Measurements from ENCODE around the gene NHERF2.
"Not testable (repeated sequence)": the region's sequence is repeated elsewhere in the genome, so short reads cannot be mapped to it uniquely, and the experiment has no call there.

NHERF2 gene

GRCh38 chr16:2007081-2007836 lies 19.4 kb upstream of the NHERF2 start:
- DNase-seq: no peak

DNA sequence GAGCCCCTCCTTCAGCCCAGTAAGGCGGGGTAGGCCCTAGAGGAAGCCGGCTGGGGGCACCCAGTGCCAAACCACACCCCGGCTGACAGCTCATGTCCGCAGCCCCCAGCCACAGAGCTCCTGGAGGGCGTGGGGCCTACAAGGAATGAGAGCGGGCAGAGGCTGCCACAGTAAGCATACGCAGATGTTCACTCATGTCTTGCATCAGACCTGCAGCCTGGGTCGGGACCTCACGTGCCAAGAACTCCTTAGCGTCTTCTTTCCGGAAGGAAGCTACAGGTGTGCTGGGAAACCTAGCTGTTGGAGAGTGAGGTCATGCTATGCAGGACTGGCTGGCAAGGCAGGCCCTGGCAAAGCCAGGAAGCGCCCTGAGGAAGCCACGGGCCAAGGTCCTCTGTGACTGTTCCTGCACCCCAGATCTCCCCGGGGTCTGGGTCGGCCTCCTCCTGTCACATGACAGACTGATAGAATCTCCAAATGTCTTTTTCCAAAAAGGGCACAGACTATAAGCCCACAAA lies 18.6 kb upstream of the NHERF2 start:
- DNase-seq: no peak

GRCh38 chr16:2008631-2009163 lies 18.0 kb upstream of the NHERF2 start:
- DNase-seq: no peak

GRCh38 chr16:2009164-2009711 lies 17.5 kb upstream of the NHERF2 start:
- no peak for DNase-seq

GRCh38 chr16:2009791-2010510 lies 16.8 kb upstream of the NHERF2 start, which contains the start of gene ZNF598:
TSS of gene ZNF598 (minus strand) at chr16:2009821.
- peak; percentile 58 to 69 for DNase-seq

DNA sequence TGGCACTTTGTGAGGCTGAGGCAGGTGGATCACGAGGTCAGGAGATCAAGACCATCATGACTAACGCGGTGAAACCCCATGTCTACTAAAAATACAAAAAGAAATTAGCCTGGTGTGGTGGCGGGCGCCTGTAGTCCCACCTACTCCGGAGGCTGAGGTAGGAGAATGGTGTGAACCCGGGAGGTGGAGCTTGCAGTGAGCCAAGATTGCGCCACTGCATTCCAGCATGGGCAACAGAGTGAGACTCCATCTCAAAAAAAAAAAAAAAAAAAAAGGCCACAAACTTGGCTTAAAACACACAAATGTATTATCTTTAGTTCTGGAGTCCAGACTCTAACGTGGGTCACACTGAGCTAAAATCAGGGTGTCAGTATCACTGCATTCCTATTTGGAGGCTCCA lies 15.0 kb upstream of the NHERF2 start:
- not testable (repeated sequence) for DNase-seq

DNA sequence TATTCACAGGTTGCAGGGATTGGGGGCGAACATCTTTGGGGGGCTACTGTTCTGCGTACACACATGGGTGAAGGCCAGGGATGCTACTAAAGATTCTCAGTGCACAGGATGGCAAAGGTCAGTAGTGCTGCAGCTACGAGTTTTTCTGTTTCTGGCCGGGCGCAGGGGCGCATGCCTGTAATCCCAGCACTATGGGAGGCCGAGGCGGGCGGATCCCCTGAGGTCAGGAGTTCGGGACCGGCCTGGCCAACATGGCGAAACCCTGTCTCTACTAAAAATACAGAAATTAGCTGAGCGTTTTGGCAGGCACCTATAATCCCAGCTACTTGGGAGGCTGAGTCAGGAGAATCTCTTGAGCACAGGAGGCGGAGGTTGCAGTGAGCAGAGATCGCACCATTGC lies 13.2 kb upstream of the NHERF2 start:
- DNase-seq: no peak

- DNase-seq: no peak
Observed at GRCh38 chr16:2015117-2015946, 11.4 kb upstream of the NHERF2 start.

DNA sequence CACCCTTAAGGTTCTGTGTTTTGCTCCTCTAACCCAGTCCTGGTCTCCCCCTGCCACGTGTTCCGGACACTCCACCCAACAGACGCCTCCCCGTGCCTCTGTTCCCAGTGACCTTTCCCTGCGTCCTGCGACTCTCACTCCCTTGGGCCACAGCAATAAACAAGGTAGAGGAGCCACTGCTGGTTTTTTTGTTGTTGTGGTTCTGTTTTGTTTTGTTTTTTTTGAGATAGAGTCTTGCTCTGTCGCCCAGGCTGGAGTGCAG lies 10.8 kb upstream of the NHERF2 start:
- DNase-seq: no peak

DNA sequence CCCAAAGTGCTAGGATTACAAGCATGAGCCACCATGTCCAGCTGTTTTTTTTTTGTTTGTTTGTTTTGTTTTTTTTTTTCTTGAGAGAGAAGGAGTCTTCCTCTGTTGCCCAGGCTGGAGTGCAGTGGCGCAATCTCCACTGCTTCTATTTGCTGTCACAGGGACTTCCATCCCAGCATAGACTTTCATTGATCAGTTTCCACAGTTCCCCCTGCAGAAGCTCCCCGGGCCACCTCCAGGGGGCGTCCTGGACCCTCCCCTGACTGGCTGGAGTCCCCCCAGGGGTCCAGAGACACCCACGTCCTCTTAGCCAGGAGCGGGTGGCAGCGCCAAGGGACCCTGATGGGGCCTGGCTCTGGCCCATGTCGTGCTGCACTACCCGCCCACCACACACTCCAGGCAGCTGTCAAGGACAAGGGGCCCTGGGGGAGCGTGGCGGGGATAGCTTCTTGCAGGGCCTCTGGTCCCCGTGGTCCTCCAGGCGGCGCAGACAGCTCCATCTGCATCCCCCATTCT lies 10.2 kb upstream of the NHERF2 start:
- DNase-seq: no peak

GRCh38 chr16:2019518-2019920 lies 7.2 kb upstream of the NHERF2 start, which contains the start of gene NPW:
TSS of gene NPW (plus strand) at chr16:2019785.
- DNase-seq: no peak

DNA sequence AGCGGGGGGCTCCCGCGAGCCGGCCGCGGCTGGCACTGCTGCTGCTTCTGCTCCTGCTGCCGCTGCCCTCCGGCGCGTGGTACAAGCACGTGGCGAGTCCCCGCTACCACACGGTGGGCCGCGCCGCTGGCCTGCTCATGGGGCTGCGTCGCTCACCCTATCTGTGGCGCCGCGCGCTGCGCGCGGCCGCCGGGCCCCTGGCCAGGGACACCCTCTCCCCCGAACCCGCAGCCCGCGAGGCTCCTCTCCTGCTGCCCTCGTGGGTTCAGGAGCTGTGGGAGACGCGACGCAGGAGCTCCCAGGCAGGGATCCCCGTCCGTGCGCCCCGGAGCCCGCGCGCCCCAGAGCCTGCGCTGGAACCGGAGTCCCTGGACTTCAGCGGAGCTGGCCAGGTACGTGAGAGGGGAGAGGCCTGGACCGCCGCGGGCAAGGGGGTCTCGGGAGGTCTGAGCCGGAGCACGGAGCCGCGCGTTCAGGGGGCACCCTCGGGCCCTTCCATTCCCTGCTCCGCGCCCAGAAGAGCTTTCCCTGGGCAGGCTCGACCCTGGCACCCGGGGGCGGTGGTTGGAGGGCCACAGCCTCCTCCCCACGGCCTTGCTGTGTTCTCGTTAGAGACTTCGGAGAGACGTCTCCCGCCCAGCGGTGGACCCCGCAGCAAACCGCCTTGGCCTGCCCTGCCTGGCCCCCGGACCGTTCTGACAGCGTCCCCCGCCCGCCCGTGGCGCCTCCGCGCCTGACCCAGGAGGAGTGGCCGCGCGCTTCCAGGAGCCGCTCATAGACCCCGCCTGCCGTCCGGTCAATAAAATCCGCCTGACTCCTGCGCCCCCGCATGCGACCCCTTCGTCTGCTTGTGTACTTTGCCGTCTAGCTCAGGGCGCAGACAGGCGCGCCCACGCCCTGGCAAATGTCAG lies 6.5 kb upstream of the NHERF2 start:
- DNase-seq: no peak

DNA sequence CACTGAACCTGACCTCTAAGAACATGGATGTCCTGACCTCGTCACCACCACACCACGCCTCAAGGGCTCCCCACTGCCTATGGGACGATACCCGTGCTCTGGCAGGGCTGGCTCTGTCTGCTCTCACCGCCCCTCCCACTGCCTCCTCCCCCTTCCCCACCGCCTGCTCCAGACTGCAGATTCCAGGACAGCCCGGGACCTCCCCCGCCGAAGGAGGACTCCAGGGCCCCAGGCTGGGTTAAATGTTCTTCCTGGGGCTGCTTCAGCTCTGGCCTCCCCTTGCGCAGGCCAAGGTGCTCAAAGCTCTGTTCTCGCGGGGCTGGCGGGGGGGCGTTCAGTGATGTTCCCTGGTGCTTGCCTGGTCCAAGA lies 4.0 kb upstream of the NHERF2 start:
- DNase-seq: no peak

GRCh38 chr16:2023092-2024031 lies 3.3 kb upstream of the NHERF2 start:
- DNase-seq: peak; percentile 92 to 93

GRCh38 chr16:2024032-2024420 lies 2.7 kb upstream of the NHERF2 start:
- no peak for DNase-seq

DNA sequence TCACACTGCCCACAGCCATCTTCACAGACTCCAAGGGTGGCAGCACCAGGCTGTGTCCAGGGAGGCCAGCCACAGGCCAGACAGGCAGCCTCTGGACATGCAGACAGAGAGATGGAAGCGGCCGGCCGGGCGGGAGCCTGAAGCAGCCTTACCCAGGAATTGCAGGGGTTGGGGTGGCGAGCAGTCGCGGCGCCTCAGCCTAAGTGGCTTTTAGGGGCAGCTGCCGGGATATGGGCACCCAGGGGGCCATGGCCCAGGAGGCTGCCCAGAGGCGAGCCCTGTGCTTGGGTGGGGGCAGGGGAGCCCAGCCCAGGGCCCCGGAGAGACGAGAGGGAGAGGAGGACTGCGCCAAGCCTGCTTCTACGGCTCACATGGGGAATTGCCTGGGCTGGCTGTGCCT lies 1.5 kb upstream of the NHERF2 start:
- DNase-seq: no peak

DNA sequence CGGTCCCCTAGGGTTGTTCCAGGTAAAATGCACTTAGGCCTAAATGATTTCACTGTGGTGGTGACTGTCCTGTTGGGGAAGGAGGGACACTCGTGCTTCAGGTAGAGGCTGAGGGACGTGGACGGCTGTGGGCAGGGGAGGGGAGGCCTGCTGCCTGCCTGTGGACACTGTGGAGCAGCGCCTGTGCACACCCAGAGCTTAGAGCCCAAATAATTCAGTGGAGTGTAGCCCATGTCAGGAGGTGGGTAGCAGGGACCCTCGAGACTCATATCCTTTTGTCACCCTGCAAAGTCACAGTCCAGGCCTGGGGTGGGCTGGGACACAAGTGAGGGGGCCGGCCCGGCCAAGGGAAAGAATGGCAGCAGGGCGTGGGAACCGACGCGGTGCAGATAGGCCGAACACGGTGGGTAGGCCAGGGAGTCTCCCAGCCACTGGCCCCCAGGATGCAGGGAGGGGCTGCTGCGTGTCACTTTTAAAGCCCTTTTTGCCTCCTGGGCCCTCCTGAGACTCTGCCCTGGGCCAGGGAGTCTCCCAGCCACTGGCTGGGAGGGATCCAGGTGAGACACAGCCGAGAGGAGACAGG lies 733 bp upstream of the NHERF2 start:
- no peak for DNase-seq

DNA sequence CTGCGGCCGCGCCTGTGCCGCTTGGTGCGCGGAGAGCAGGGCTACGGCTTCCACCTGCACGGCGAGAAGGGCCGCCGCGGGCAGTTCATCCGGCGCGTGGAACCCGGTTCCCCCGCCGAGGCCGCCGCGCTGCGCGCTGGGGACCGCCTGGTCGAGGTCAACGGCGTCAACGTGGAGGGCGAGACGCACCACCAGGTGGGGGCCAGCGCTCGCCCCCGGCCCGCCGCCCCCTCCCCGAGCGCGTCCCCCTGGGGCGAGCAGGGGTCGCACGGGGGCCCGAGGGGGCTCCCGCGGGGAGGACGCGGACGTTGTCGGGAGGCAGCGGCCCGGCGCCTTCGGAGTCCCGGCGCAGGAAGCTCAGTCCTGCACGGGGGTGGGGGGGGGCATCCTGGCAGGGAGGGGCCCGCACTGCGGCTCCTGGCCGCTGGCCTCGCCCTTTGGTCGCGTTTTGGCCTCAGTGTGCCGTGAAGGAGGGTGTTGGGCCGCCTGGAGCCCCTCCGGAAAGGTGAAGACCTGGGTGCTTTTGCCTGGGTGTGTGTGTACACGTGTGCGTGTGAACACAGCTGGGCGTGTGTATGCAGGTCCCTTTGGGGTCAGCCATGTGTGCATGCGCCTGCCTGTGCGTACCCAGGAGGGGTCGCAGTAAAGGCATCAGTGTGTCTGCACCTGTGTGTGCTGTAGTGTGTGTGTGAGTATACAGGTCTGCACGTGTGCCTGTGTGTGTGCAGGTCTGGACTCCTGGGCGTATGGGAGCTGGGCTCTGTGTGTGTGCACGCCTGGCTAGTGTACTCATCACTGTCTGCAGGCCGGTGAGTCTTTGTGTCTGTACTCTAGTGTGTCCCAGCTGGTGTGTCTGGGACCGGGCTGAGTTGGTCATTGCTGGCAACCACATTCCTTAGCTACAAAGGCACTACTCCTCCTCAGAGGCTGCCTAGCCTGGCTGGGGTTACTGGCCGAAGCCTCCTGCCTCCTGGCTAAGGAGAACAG lies 615 bp downstream of the NHERF2 start:
- DNase-seq: peak in 1 of 2 experiments; percentile 10

GRCh38 chr16:2028146-2028545 lies 1.4 kb downstream of the NHERF2 start:
- DNase-seq: no peak
